Activated naive CD8-positive, alpha-beta T cell treated with anti-CD3 and anti-CD28 coated beads, Interleukin-2, amount 10 ng/mL, durations not matched to agents 7 days and 5 days (primary cell): ENCODE results near the gene UQCR11. TPM values are rescaled to one million over a fixed set of nuclear protein-coding genes. Genes with fewer than 3 reads are reported as not detected.
A peak's percentile ranks its signal among the peaks of the same experiment; 100 is the strongest.

ENCODE experiments used
- ATAC-seq: fragments of 150-1000 bp; cut with Tn5 transposase; one replicate; pipeline ENCODE4 v1.10.0; 2021; ENCODE audit warnings: low read depth, moderate library complexity
- POLR2A ChIA-PET: fragments of 350-600 bp; sonication (Branson Sonifier 250); formaldehyde crosslinking; loops from one replicate; lab custom pipeline; 2021; ENCODE audit warnings: antibody characterized with exemption; lab: Charles Lee
- DNase-seq: peaks from one replicate; pipeline ENCODE4 v3.0.0; 2021
- H3K27ac Mint-ChIP-seq: one replicate; pipeline ENCODE4 v1.8.0; 2022; ENCODE audit warnings: mild to moderate bottlenecking, mixed read lengths
- H3K27me3 Mint-ChIP-seq: one replicate; pipeline ENCODE4 v1.8.0; 2022; ENCODE audit warnings: mild to moderate bottlenecking, moderate library complexity, mixed read lengths
- H3K36me3 Mint-ChIP-seq: one replicate; pipeline ENCODE4 v1.8.0; 2021; ENCODE audit warnings: mild to moderate bottlenecking, mixed read lengths
- H3K4me1 Mint-ChIP-seq: one replicate; pipeline ENCODE4 v1.8.0; 2021; ENCODE audit warnings: mixed read lengths
- H3K4me3 Mint-ChIP-seq: one replicate; pipeline ENCODE4 v1.8.0; 2022; ENCODE audit warnings: mild to moderate bottlenecking, moderate library complexity, mixed read lengths
- H3K9me3 Mint-ChIP-seq: one replicate; pipeline ENCODE4 v1.8.0; 2021; ENCODE audit warnings: mixed read lengths
- total RNA-seq, 2 experiments: library from RNA; stranded (reverse); gene quantifications; one replicate each; pipeline ENCODE4 v1.2.3, GENCODE V29; 2021

UQCR11 gene
- total RNA-seq, 2 experiments from 2014 or later, result 176 to 181 TPM

DNA sequence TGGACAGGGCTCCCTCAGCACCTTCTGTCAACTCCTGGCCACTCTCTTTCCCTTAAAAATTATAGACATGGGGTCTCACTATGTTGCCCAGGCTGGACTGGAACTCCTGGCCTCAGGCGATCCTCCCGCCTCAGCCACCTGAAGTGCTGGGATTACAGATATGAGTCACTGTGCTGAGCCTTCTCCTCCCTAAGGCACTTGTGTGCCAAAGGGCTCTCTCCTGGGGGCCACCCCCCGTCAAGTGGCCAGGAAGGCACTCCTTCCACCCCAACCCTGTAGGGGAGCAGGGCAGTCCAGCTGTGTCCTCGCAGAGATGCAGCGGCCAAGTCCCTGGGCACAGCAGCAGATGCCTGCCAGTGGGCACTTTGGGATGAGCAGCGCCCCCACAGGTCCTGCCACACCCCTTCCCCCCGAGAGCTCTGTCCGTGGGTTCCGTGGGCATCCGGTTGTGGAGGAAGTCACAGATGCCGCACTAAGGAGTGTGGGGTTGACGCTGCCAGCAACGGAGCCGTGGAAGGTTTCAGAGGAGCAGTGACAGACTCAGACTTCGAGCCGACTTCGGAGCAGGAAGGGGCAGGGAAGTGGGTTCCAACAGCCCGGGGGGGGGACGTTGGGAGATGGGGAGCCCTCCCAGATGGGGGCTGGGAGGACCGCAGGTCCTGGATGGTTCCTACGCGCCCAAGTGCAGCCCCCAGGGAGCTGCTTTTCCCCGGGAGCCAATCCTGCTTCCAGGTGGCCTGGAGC is 3.3 kb upstream of the UQCR11 start:
- POLR2A ChIA-PET, result interaction anchor here (0.7 to 6.6 kb wide), 3 partner anchors 15 to 340 kb away, joined by 4 to 56 read pairs (median 12); partner anchors contain the start of genes MBD3 and TCF3
- H3K9me3 Mint-ChIP-seq, result no peaks in the 10 kb centered on the region
- H3K27ac Mint-ChIP-seq, result peak overlapping the region; percentile 82
- H3K4me1 Mint-ChIP-seq, result peaks cover 33% of the 10 kb centered on the region
- no peak for ATAC-seq
- peaks cover 4% of the 10 kb centered on the region for H3K36me3 Mint-ChIP-seq
- H3K4me3 Mint-ChIP-seq, result peak overlapping the region; percentile 47
- peak; percentile 51 for DNase-seq
- H3K27me3 Mint-ChIP-seq, result no peaks in the 10 kb centered on the region

DNA sequence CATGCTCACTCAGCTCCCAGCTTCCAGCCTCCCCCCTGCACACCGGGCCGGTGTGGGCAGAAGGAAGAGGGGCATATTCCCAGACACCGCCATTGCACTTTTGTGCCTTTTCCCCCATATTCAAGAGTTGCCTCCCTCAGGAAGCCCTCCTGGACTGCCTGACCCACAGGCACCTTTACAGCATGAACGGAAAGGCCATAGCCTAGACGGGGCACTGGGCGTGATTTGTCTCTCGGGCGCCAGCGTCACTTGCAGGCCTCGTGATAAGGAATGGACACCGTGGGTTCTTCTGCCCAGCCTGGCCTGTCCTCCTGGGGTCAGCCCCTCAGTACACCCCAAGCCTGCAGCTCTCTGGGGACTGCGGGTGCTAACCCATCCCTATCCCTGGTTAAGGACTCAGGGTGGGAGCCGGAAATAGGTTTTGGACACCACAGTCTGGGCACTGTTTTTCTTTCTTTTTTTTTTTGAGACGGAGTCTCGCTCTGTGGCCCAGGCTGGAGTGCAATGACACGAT is 933 bp upstream of the UQCR11 start:
- Mint-ChIP-seq H3K4me3 (peak overlapping the region; percentile 91), H3K27me3 (no peaks in the 10 kb centered on the region), H3K9me3 (no peaks in the 10 kb centered on the region), H3K36me3 (peaks cover 6% of the 10 kb centered on the region), H3K4me1 (peaks cover 38% of the 10 kb centered on the region), H3K27ac (peak overlapping the region; percentile 99)
- POLR2A ChIA-PET, result interaction anchor here (0.5 to 6.6 kb wide), 8 partner anchors 13 to 337 kb away, joined by 3 to 56 read pairs (median 6); partner anchors contain the start of genes CIRBP and MBD3
- DNase-seq, result no peak
- ATAC-seq, result peak; percentile 0

DNA sequence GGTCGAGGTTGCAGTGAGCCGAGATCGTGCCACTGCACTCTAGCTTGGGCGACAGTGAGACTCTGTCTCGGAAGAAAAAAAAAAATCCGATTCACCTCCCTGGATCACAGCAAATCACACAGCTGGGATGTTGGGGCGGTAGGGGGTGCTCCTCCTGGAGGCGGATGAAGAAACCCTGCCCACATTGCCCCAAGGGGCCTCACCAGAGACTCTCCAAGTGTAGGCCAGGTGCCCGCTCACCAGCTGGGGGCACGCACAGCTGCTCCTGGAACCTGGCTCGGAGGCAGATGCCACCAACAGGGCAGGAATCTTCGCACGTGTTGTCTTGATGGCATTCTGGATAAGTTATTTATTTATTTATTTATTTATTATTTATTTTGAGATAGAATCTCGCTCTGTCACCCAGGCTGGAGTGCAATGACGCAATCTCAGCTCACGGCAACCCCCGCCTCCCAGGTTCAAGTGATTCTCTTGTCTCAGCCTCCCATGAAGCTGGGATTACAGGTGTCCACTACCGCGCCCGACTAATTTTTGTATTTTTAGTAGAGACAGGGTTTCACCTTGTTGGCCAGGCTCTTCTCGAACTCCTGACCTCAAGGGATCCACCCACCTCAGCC is 3.1 kb downstream of the UQCR11 start:
- Mint-ChIP-seq H3K27ac (no peak overlapping the region), H3K4me3 (no peak overlapping the region)
- ATAC-seq, result no peak

DNA sequence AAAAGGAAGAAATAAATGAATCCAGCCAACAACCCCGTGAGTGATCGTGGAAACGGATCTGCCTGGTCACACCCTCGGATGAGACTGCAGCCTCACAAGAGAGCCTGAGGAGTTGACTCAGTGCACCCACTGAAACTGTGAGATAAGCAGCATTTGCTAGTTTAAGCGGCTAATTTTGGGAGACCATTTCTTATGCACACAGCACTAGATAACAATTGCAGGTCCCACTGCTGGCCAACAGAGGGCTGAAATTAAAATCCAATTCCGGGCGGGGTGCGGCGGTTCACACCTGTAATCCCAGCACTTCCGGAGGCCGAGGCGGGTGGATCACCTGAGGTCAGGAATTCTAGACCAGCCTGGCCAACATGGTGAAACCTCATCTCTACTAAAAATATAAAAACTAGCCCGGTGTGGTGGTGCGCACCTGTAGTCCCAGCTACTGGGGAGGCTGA is 3.6 kb downstream of the UQCR11 start:
- peaks cover 15% of the 10 kb centered on the region for H3K4me1 Mint-ChIP-seq
- H3K36me3 Mint-ChIP-seq, result peaks cover 8% of the 10 kb centered on the region
- POLR2A ChIA-PET, result interaction anchor here (1.4 to 1.5 kb wide), 2 partner anchors 9 to 14 kb away, joined by 3 to 8 read pairs; partner anchors contain the start of gene MBD3
- H3K4me3 Mint-ChIP-seq, result no peak overlapping the region
- DNase-seq (no peak), ATAC-seq (no peak)
- no peaks in the 10 kb centered on the region for H3K27me3 Mint-ChIP-seq
- H3K9me3 Mint-ChIP-seq, result no peaks in the 10 kb centered on the region
- H3K27ac Mint-ChIP-seq, result no peak overlapping the region

More for the DNA sequence above, 3.1 kb downstream of the UQCR11 start:
- Mint-ChIP-seq H3K4me1 (peaks cover 17% of the 10 kb centered on the region), H3K9me3 (no peaks in the 10 kb centered on the region), H3K36me3 (peaks cover 8% of the 10 kb centered on the region), H3K27me3 (no peaks in the 10 kb centered on the region)
- no peak for DNase-seq
- POLR2A ChIA-PET, result interaction anchor here (1.4 to 1.5 kb wide), 2 partner anchors 9 to 14 kb away, joined by 3 to 8 read pairs; partner anchors contain the start of gene MBD3

DNA sequence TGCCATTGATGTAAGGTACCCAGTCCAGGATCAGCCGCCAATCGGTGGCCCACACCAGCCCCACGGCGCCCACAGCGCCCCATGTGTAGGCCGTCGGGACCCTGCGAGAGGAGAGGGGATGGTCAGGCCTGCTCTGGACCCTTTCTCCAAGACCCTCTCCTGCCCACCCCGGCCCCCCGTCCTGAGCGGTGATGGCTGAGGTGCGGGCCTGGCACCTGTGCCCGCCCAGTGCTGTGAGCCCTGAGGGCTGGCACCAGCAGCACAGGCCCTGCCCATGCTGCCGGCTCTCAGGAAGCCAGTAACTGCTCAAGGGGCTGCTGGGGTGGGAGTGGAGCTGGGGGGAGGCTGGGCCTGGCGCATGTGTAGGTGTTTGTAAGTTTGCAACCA is 5.8 kb downstream of the UQCR11 start:
- Mint-ChIP-seq H3K36me3 (peaks cover 8% of the 10 kb centered on the region), H3K4me1 (peaks cover 10% of the 10 kb centered on the region), H3K27me3 (no peaks in the 10 kb centered on the region), H3K27ac (no peak overlapping the region), H3K4me3 (no peak overlapping the region), H3K9me3 (no peaks in the 10 kb centered on the region)
- no peak for ATAC-seq
- DNase-seq, result no peak
- POLR2A ChIA-PET, result no interaction called here

DNA sequence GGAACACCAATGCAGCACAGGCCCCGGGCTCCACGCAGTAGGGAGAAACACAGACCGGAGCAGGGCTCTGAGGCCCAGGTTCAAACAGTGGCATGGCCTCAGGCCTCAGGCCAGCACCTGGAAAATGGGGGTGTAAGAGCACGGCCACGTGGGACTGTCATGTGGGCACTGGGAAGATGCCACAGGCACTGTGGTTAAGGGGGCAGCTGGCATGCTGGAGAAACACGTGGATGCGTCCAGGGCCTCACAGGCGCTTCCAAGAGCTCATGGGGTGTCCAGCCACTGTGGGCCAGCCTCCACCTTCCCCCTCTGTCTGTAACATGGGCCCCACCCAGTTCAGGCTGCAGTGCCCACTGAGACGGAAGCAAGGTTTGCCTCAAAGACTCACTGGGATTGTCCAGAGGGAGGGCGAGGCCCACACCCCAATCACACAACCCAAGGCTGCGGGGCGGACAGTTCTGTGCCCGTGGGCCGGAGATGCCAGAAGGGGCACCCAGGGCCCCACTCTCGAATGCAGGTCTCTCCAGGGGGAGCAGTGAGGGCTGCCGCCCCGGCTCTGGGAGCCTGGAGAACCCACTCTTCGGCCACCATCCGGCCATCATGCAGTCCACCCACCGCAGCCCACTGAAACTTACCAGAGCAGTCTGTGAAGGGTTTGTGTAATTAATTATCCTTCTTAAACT is 6.3 kb downstream of the UQCR11 start:
- Mint-ChIP-seq H3K4me3 (no peak overlapping the region), H3K27ac (no peak overlapping the region), H3K36me3 (peaks cover 8% of the 10 kb centered on the region), H3K4me1 (peaks cover 8% of the 10 kb centered on the region), H3K27me3 (no peaks in the 10 kb centered on the region), H3K9me3 (no peaks in the 10 kb centered on the region)
- DNase-seq, result no peak
- POLR2A ChIA-PET, result no interaction called here
- no peak for ATAC-seq

DNA sequence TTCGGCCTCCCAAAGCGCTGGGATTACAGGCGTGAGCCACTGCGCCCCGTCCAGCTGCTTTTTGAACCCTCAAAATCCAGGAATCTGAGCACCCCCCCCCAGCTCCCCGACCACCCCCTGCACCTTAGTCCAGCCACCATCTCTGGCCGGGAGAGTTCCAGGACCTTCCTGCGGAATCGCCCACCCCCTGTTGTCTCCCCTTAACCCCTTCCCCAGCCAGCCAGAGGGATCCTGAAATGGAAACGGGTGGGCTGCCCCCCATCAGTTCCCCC is 11.8 kb downstream of the UQCR11 start:
- no peaks in the 10 kb centered on the region for H3K27me3 Mint-ChIP-seq
- H3K9me3 Mint-ChIP-seq, result no peaks in the 10 kb centered on the region
- ATAC-seq (no peak), DNase-seq (no peak)
- peak overlapping the region; percentile 87 for H3K4me3 Mint-ChIP-seq
- POLR2A ChIA-PET, result interaction anchor here (1.0 to 3.3 kb wide), 5 partner anchors 8 to 218 kb away, joined by 3 to 56 read pairs (median 7); partner anchors contain the start of genes ATP8B3, MEX3D, TCF3 and UQCR11
- H3K36me3 Mint-ChIP-seq, result peaks cover 6% of the 10 kb centered on the region
- peaks cover 14% of the 10 kb centered on the region for H3K4me1 Mint-ChIP-seq
- H3K27ac Mint-ChIP-seq, result peak overlapping the region; percentile 89

DNA sequence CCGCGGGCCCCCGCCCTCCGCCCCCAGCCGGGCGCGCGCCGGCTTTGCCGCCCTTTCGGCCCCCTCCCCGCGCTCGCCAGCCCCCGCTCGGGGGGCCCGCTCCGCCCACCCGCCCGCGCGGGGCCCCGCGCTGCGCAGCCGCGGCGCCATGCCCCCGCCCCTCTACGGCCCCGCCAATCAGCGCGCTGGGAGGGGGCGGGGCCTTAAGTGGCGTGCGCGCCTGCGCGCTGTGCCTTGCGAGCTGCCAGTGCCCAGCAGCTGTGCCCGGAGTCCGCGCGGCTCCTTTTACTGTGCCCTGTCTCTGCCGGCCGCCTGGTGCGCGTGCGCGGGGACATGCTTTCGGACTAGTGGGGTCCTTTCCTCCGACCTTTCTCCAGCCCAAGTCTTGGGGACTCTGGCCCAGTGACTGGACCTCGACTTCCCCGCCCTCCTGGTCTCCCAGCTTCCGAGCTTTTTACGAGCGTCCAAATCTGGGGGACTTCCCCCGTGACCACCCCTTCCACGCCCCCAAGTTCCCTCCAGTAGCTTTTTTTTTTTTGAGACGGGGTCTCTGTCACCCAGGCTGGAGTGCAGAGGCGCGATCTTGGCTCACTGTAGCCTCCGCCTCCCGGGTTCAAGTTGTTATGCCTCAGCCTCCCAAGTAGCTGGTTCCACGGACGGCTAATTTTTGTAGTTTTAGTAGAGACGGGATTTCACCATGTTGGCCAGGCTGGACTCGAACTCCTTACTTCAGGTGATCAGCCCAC is 12.3 kb downstream of the UQCR11 start, which contains the start of gene MBD3:
Gene MBD3 (minus strand): TSS at position 111 of the 746 bp plus-strand sequence. CDS start 234 bp downstream, outside the sequence.
- peaks cover 14% of the 10 kb centered on the region for H3K4me1 Mint-ChIP-seq
- peak within 1 kb of the TSS; percentile 93 for H3K27ac Mint-ChIP-seq
- POLR2A ChIA-PET, result interaction anchor here (0.6 to 3.3 kb wide), 10 partner anchors 9 to 1572 kb away, joined by 3 to 56 read pairs (median 3); partner anchors contain the start of genes ATP8B3, MEX3D, TCF3 and UQCR11
- H3K9me3 Mint-ChIP-seq, result no peaks in the 10 kb centered on the region
- peak; percentile 95 for DNase-seq
- H3K36me3 Mint-ChIP-seq, result peaks cover 6% of the 10 kb centered on the region
- H3K27me3 Mint-ChIP-seq, result no peaks in the 10 kb centered on the region
- H3K4me3 Mint-ChIP-seq, result peak within 1 kb of the TSS; percentile 95
- peak; percentile 80 for ATAC-seq

DNA sequence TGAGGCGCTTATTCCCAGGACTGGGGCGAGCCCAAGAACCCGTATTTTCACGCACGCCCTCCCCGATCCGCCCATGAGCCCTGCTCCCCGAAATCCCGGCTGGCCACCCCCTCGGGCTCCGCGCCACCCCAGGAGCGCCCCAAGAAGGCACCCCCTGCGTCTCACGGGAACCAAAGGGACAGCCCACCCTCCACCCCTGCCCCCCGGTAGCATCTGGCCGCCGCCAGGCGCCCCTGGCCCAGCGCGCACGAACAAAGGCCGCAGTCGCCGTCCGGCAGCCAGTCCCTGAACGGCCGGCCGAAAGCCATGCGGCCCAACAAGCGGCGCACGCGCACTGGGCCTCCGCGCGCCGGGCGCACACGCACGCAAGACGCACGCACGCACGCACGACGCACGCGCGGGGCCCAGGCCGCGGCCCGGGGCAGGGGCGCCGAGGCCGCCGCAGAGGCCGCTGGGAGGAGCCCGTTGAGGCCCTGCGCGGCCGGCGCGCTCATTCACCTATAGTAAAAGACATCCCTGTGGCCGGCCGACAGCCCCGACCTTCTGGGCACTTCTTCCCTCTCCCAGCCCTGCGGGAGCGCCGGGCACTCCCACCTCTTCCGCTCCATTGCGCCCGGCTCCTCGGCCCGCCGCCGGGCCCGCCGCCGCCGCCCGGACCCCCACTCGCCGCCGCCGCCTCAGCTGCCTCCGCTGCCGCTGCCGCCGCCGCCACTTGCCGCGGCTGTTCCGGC is 13.1 kb downstream of the UQCR11 start:
- peak; percentile 93 for DNase-seq
- Mint-ChIP-seq H3K9me3 (no peaks in the 10 kb centered on the region), H3K36me3 (peaks cover 3% of the 10 kb centered on the region), H3K4me1 (peaks cover 16% of the 10 kb centered on the region), H3K4me3 (peak overlapping the region; percentile 95), H3K27me3 (no peaks in the 10 kb centered on the region), H3K27ac (peak overlapping the region; percentile 93)
- POLR2A ChIA-PET, result interaction anchor here (0.6 to 3.3 kb wide), 9 partner anchors 9 to 680 kb away, joined by 3 to 56 read pairs (median 6); partner anchors contain the start of genes MEX3D, TCF3 and UQCR11
- ATAC-seq, result peak; percentile 84

DNA sequence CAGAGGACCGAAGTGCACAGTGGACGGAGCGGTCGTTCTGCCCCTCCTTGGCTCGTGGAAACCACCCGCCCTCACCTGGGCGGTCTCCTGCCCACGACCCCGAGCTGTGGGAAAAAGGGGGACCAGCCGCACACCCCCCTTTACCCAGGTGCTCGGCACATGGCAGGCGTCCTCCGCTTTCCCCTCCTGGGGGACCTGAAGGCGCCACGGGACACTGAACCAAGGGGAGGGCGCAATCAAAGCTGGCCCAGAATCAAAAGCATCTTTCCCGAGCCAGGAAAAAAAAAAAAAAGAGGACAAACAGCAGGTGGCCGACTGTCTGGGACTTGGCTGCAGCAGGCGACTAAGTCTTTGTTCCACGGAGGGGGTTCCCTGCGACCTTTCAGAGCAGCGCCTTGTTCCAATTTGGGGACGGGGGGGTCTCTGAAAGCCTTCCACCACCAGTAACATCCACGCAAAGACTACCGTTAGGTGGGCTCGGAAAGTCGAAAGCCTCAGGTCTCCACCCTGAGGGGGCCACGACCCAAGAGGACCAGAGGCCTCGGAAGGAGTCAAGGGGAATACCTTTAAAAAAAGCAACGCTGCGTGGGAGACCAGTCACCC is 13.7 kb downstream of the UQCR11 start:
- Mint-ChIP-seq H3K4me3 (peak overlapping the region; percentile 95), H3K9me3 (no peaks in the 10 kb centered on the region), H3K4me1 (peaks cover 16% of the 10 kb centered on the region), H3K27ac (peak overlapping the region; percentile 93), H3K36me3 (peaks cover 3% of the 10 kb centered on the region), H3K27me3 (no peaks in the 10 kb centered on the region)
- DNase-seq (no peak), ATAC-seq (no peak)
- POLR2A ChIA-PET, result interaction anchor here (0.7 to 1.7 kb wide), 6 partner anchors 10 to 81 kb away, joined by 3 to 13 read pairs (median 4); partner anchors contain the start of genes MEX3D and UQCR11

DNA sequence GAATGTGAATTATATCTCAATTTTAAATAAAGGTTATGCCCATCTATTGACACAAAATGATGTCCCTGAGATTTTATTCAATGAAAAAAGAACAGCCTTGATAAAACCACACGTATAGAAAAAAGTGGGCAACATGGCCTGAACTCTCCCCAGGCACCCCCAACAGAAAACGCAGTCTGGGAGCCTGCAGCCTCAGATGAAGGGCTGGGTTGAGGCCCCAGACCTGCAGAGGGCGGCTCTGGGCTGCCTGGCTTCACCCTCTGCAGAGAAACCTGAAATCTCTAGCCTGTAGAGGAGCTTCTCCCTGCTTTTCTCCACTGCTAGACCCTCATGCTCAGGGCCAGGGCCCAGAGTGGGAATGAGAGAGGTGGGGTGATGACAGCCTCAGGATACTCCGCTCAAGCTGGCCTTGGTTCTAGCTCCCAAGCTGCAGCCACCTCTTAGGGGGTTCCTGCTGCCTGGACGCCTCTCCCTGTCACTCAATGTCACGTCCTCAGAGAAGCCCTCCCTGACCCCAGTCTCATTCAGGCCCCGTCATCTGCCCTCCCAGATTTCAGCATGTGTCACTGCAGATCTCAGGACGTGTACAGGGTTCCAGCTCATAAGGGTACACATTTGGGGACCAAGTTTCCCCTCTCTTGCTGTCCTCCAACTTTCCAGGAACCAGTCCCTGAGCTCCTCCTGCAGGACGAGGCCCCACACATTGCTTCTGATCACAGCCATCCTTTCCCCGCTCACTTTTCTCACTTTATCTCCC is 14.4 kb downstream of the UQCR11 start:
- POLR2A ChIA-PET, result interaction anchor here (0.7 to 1.7 kb wide), 5 partner anchors 9 to 82 kb away, joined by 3 to 13 read pairs (median 4); partner anchors contain the start of gene UQCR11
- H3K27me3 Mint-ChIP-seq, result no peaks in the 10 kb centered on the region
- peaks cover 16% of the 10 kb centered on the region for H3K4me1 Mint-ChIP-seq
- H3K9me3 Mint-ChIP-seq, result no peaks in the 10 kb centered on the region
- peak overlapping the region; percentile 93 for H3K27ac Mint-ChIP-seq
- H3K36me3 Mint-ChIP-seq, result peaks cover 3% of the 10 kb centered on the region
- ATAC-seq, result peak; percentile 28
- H3K4me3 Mint-ChIP-seq, result peak overlapping the region; percentile 95
- DNase-seq, result peak; percentile 56
